MCF 10A (cell line): Measurements from ENCODE around the gene MCTP2. TPM values are rescaled to one million over a fixed set of nuclear protein-coding genes. Genes with fewer than 3 reads are reported as not detected.
A peak's percentile ranks its signal among the peaks of the same experiment; 100 is the strongest.

Experiments used
- BruUV-seq: library from RNA; stranded (reverse); fragments of 400-500 nt; replicated peaks from 2 replicates; lab custom pipeline; 2021; lab: Mats Ljungman, UMichigan
- CTCF ChIA-PET: fragments of 300-600 bp; sonication (Branson Sonifier 250); formaldehyde crosslinking; extraction: SDS; loops from one replicate; lab custom pipeline; 2021; ENCODE audit warnings: antibody characterized with exemption, inconsistent platforms; lab: Yijun Ruan, JAX
- POLR2A ChIA-PET: fragments of 300-600, 350-650 bp; sonication (Branson Sonifier 250); formaldehyde crosslinking; extraction: SDS; loops from one replicate; lab custom pipeline; 2020; ENCODE audit warnings: antibody characterized with exemption, inconsistent platforms; lab: Yijun Ruan, JAX
- DNase-seq: peaks from one replicate; pipeline ENCODE4 v3.0.0-alpha.2; 2018; ENCODE audit not compliant: unreplicated experiment
- H3K27ac Mint-ChIP-seq: one replicate; pipeline ENCODE4 v1.8.0; 2022; ENCODE audit warnings: mild to moderate bottlenecking, low read depth, mixed read lengths; ENCODE audit not compliant: unreplicated experiment
- H3K27me3 Mint-ChIP-seq: one replicate; pipeline ENCODE4 v1.8.0; 2022; ENCODE audit warnings: mixed read lengths; ENCODE audit not compliant: insufficient read depth, unreplicated experiment
- H3K36me3 Mint-ChIP-seq: one replicate; pipeline ENCODE4 v1.8.0; 2022; ENCODE audit warnings: mild to moderate bottlenecking, moderate library complexity, mixed read lengths; ENCODE audit not compliant: insufficient read depth, unreplicated experiment
- H3K4me1 Mint-ChIP-seq: one replicate; pipeline ENCODE4 v1.8.0; 2022; ENCODE audit warnings: mixed read lengths; ENCODE audit not compliant: insufficient read depth, unreplicated experiment
- H3K4me3 Mint-ChIP-seq: one replicate; pipeline ENCODE4 v1.8.0; 2022; ENCODE audit warnings: mild to moderate bottlenecking, moderate library complexity, mixed read lengths; ENCODE audit not compliant: unreplicated experiment
- H3K9me3 Mint-ChIP-seq: one replicate; pipeline ENCODE4 v1.8.0; 2022; ENCODE audit warnings: mixed read lengths; ENCODE audit not compliant: unreplicated experiment
- intact Hi-C: fragments of 100-400 bp; cut with micrococcal nuclease; formaldehyde crosslinking; loops from 2 replicates; pipeline ENCODE4 v1.14.1; 2022
- total RNA-seq: library from RNA; stranded (reverse); gene quantifications from 2 replicates; pipeline ENCODE4 v1.2.3, GENCODE V29; 2022
- TF ChIP-seq, protein P1 (sequence below): fragments of 200-600 bp; IDR thresholded peaks from one replicate; pipeline ENCODE4 v1.8.0; 2022; ENCODE audit warnings: antibody characterized with exemption, mild to moderate bottlenecking; ENCODE audit not compliant: unreplicated experiment

MCTP2 gene
- total RNA-seq, 1 experiment from 2014 or later = 25.7 TPM

DNA sequence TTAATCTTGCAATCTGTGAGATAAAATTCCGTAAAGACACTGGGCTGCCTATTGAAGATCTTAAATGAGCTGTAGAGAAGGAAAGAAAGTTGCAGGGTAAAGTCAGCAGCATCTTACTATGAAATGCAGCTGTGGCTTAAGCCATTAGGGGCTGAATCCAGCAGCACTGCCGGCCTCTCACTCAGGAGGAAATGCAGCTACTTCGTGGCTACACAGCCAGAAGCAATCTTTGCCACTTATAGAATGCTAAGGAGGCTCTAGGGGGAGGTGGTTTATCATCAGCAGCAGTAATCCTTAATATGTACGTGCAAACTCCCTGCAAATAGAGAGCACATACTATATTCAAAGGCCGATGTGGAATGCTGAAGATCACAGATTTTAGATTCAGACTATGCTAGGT, 19.1 kb upstream of the MCTP2 start:
- intact Hi-C loops = no loop called here
- CTCF ChIA-PET = interaction anchor here (0.7 kb wide), 1 partner anchor 11 kb away, joined by 3 read pairs; no protein-coding TSS in a partner anchor

DNA sequence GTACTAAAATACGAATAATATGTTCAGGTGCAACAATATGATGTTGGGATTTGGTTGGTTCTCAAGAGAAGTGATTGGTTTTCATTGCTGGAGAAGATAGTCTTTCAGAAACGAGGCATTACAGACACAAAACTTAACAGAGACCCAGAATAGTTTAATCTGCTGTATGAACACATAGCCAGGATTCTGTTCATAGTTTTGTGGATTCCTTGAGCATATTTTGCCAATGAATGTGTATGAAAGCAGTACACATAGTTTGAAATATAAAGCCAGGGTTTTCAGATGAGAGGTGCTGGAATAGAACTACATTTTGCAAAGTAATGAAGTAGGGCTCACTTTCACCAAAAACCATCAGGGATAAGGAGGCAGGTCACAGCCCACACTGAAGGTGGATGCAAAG, 5.7 kb upstream of the MCTP2 start:
- peaks cover 5% of the 10 kb centered on the region for H3K36me3 Mint-ChIP-seq
- ChIA-PET POLR2A (no interaction called here), CTCF (no interaction called here)
- no peaks in the 10 kb centered on the region for H3K27me3 Mint-ChIP-seq
- no peak overlapping the region for H3K27ac Mint-ChIP-seq
- DNase-seq = no peak
- no peaks in the 10 kb centered on the region for H3K9me3 Mint-ChIP-seq
- intact Hi-C loops = no loop called here
- H3K4me3 Mint-ChIP-seq = no peak overlapping the region
- H3K4me1 Mint-ChIP-seq = peaks cover 9% of the 10 kb centered on the region
- BruUV-seq = no TSS peak
- TF ChIP-seq, protein P1, sequence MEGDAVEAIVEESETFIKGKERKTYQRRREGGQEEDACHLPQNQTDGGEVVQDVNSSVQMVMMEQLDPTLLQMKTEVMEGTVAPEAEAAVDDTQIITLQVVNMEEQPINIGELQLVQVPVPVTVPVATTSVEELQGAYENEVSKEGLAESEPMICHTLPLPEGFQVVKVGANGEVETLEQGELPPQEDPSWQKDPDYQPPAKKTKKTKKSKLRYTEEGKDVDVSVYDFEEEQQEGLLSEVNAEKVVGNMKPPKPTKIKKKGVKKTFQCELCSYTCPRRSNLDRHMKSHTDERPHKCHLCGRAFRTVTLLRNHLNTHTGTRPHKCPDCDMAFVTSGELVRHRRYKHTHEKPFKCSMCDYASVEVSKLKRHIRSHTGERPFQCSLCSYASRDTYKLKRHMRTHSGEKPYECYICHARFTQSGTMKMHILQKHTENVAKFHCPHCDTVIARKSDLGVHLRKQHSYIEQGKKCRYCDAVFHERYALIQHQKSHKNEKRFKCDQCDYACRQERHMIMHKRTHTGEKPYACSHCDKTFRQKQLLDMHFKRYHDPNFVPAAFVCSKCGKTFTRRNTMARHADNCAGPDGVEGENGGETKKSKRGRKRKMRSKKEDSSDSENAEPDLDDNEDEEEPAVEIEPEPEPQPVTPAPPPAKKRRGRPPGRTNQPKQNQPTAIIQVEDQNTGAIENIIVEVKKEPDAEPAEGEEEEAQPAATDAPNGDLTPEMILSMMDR = no peak

More for the DNA sequence above, 19.1 kb upstream of the MCTP2 start:
- DNase-seq = no peak
- H3K36me3 Mint-ChIP-seq = no peaks in the 10 kb centered on the region
- POLR2A ChIA-PET = no interaction called here
- BruUV-seq = no TSS peak
- H3K4me1 Mint-ChIP-seq = no peaks in the 10 kb centered on the region
- H3K4me3 Mint-ChIP-seq = no peak overlapping the region
- H3K27ac Mint-ChIP-seq = no peak overlapping the region
- no peaks in the 10 kb centered on the region for H3K9me3 Mint-ChIP-seq
- TF ChIP-seq, protein P1 = no peak
- no peaks in the 10 kb centered on the region for H3K27me3 Mint-ChIP-seq

DNA sequence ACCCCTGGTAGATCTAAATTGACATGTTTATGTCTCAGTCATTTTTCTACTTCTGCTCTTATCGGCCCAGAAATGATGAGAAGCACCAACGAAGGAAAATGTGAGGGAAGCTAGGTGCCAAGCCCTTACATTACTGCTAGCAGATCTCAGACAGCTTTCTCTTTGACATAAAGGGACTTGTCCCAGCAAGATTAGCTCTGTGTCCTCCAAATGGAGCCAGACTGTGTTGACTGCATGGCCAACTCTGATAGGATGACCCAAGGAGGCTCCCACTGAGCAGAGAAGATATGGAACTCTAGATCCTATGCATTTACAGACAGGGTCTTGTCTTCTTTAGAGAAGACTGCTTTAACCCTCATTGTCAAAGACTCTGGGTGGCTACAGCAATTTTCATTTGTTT, 2.8 kb upstream of the MCTP2 start:
- CTCF ChIA-PET = interaction anchor here (2.9 to 5.3 kb wide), 2 partner anchors 65 to 95 kb away, joined by 16 to 54 read pairs; no protein-coding TSS in a partner anchor
- intact Hi-C loops = no loop called here
- no peaks in the 10 kb centered on the region for H3K27me3 Mint-ChIP-seq
- no peak for DNase-seq
- no peaks in the 10 kb centered on the region for H3K9me3 Mint-ChIP-seq
- peaks cover 20% of the 10 kb centered on the region for H3K4me1 Mint-ChIP-seq
- no TSS peak for BruUV-seq
- H3K27ac Mint-ChIP-seq = no peak overlapping the region
- POLR2A ChIA-PET = interaction anchor here (0.7 to 5.7 kb wide), 4 partner anchors 11 to 173 kb away, joined by 3 to 85 read pairs (median 54); no protein-coding TSS in a partner anchor
- TF ChIP-seq, protein P1 = no peak
- peaks cover 5% of the 10 kb centered on the region for H3K36me3 Mint-ChIP-seq
- no peak overlapping the region for H3K4me3 Mint-ChIP-seq

DNA sequence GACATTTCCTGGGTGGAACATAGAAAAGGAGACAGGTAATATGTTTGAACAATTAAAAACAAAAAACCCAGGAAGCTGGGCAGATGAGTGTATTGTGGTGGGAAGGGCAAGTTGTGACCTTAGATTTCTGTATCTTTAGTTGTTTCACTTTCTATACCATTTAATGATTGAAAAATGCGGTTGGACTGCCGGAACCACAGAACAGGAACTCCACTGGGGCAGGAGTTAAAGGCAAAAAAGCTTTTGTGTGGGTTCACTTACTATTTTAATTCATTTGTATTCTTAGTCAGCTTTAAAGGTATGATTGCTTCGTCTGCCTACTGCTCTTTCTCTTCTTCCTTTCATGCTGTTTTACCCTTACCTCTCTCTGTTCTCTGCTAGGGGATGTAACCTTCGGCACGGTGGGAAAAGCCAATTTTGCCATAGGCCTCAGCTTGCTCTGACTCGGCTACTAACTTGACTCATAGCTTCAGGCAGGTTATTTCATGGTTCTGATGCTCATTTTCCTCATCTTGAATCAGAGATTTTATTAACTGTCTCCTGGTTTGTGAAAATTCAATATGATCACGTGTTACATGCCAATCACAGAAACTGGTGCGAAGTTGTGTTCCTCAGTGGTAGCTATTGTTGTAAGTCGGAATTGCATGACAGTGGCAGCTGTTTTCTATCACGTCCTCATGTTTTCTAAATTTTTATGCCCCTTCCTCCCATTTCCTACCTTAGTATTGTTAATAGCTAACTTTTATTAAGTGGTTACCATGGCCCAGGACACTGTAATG, 1.6 kb upstream of the MCTP2 start:
- TF ChIP-seq, protein P1 = no peak
- POLR2A ChIA-PET = interaction anchor here (0.6 to 5.7 kb wide), 13 partner anchors 8 to 955 kb away, joined by 3 to 85 read pairs (median 7); no protein-coding TSS in a partner anchor
- Mint-ChIP-seq H3K27me3 (no peaks in the 10 kb centered on the region), H3K4me1 (peaks cover 32% of the 10 kb centered on the region), H3K9me3 (no peaks in the 10 kb centered on the region), H3K36me3 (peaks cover 5% of the 10 kb centered on the region), H3K4me3 (peak overlapping the region; percentile 75), H3K27ac (peak overlapping the region; percentile 85)
- intact Hi-C loops = loop anchor here (2.0 to 10.0 kb wide), 2 partner anchors 65 to 1205 kb away; no protein-coding TSS in a partner anchor
- no peak for DNase-seq
- no TSS peak for BruUV-seq
- CTCF ChIA-PET = interaction anchor here (0.6 to 5.3 kb wide), 8 partner anchors 8 to 105 kb away, joined by 3 to 54 read pairs (median 4); no protein-coding TSS in a partner anchor
